ENCODE results near the gene CC2D1A.

Gene CC2D1A

DNA sequence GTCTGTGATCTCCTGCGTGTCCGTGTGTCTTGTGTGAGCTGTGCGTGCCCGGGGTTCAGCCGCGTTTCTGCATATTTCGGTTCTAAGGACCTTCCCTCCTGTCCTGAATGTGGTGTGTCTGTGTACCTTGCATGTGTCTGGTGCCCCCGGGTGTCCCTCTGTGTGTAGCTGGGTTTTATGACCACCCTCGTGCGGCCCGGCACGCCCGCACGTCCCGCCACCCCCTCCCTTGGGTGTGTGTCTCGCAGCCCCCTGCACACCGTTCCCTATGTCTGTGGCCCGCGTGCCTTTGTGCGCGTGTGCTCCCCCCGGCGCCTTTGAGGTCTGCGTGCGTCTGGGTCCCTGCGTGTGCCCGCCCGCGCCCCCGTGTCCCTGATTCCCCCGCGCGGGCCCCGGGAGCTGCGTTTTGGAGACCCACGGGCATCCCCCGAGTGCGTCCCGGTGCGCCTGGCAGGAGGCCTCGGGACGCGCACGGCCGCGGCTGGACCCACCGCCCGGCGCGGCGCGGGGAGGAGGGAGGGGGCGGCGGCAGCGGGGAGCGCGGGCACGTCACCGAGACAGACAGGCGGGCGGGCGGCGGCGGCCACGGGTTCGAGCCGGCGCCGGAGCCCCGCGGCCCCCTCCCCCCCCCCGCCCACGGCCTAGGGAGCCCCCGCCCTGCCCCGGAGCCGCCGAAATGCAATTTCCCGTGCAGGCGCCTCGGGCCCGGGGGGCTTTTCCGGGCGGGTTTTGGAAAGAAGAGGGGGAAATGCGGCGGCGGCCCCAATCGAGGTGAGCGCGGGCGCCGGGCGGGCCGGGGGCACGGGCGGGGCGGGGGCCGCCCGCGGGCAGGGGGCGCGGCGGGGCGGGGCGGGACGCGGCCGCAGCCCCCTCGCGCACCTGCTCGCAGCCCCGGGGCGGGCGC lies 41.1 kb upstream of the CC2D1A start:
- Histone ChIP-seq H3K4me3 (peak overlapping the region; percentile 62 to 77 (median 66)), H3K36me3 (no peaks in the 10 kb centered on the region), H3K9ac (peak overlapping the region; percentile 67 to 83 (median 75)), H3K9me3 (replicated peaks in 1 of 11) (no peaks in the 10 kb centered on the region), H3K4me1 (peaks cover 31 to 56% (median 39%) of the 10 kb centered on the region in 10 experiments), H3K27ac (peak overlapping the region in 9 of 11 experiments; percentile 41 to 69 (median 59); a peak in 10 of 22 replicates), H3K27me3 (peaks cover 32 to 67% (median 61%) of the 10 kb centered on the region in 11 experiments), H4K20me1 (no peaks in the 10 kb centered on the region; a peak in 1 of 22 replicates), H3K4me2 (peak overlapping the region; percentile 90 to 99 (median 97))
- TF ChIP-seq Cebpa-rat (IDR thresholded peaks at IDR 0.05): no peak

DNA sequence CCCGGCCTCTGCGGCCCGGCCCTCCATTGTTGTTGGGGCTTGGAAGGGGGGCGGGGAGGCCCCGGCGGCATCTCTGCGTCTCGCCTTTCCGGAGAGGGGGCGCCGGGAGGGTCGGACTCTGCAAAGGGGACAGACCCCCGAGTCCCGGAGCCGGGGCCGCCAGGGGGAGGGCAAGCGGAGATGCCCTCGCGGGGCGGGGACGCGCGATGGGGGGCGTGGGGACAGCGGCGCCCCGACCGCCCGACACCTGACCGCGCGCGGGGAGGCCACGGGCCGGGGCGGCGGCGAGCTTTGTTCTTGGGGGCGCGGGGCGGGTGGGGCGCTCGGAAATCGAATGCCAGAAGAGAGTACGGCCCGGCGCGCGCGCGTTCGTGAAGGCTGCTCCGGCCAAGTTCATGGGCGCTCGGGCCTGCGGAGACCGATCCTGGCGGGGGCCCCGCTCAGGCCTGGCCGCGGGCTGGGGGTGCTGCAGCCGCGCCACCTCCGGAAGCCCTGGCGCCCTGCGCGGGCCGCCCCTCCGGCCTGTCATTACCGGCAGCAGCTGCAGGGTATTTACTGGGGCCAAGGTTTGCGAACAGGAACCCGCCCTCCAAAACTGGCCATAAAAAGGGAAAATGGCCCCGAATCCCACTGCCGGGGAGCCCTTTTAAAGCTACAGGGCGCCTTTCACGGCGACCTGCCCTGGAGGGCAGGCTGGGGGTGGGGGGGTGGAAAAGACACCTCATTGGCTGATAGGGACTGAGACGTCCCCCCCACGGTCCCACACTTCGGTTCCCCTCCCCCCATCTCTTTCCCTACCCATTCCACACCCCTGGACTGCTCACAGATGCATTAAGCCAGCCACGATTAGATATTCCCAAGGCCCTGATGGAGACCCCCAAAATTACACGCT lies 40.2 kb upstream of the CC2D1A start:
- Histone ChIP-seq H3K27ac (peak overlapping the region; percentile 41 to 69 (median 61); a peak in 19 of 22 replicates), H3K4me3 (peak overlapping the region; percentile 62 to 77 (median 66)), H3K9me3 (replicated peaks in 1 of 11) (no peaks in the 10 kb centered on the region), H3K4me1 (peaks cover 31 to 60% (median 40%) of the 10 kb centered on the region in 10 experiments), H3K4me2 (peak overlapping the region; percentile 90 to 99 (median 97)), H4K20me1 (no peaks in the 10 kb centered on the region; a peak in 1 of 22 replicates), H3K27me3 (peaks cover 32 to 66% (median 59%) of the 10 kb centered on the region in 11 experiments), H3K36me3 (no peaks in the 10 kb centered on the region), H3K9ac (peak overlapping the region; percentile 67 to 83 (median 75))
- TF ChIP-seq Cebpa-rat (IDR thresholded peaks at IDR 0.05): no peak

DNA sequence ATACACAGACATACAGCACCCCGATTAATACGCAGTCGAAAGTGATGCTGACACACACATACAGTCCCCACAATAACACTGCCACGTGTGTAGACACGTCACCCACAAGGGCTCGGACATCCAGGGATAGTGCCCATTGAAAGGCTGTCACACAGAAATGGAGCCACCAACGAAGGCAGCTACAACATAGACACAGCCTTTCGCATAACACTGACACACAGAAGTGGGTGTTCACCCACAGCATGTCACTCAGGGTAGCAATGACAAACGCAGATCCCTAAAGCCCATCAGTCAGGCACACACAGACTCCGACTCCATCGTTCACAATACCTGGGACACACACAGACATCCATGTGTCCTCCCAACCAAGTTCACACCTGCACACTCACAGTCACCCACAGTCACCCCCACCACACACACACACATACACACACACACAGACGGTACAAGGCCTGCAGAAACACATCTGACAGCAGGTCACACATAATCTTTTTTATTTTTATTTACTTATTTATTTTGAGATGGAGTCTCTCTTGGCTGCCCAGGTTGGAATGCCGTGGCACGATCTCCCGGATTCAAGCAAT lies 39.4 kb upstream of the CC2D1A start:
- H3K4me1 ChIP-seq: peaks cover 23 to 61% (median 37%) of the 10 kb centered on the region in 10 experiments
- peak overlapping the region; percentile 62 to 77 (median 66); a peak in 19 of 20 replicates for H3K4me3 ChIP-seq
- H3K9ac ChIP-seq: peak overlapping the region in 10 of 11 experiments; percentile 67 to 83 (median 76); a peak in 13 of 22 replicates
- H3K27me3 ChIP-seq: peaks cover 30 to 58% (median 52%) of the 10 kb centered on the region in 11 experiments
- no peak for TF ChIP-seq Cebpa-rat (IDR thresholded peaks at IDR 0.05)
- no peaks in the 10 kb centered on the region for H3K36me3 ChIP-seq
- no peaks in the 10 kb centered on the region for H3K9me3 ChIP-seq (replicated peaks in 1 of 11)
- peak overlapping the region in 2 of 11 experiments; percentile 54 to 62; a peak in 3 of 22 replicates for H3K27ac ChIP-seq
- no peaks in the 10 kb centered on the region; a peak in 1 of 22 replicates for H4K20me1 ChIP-seq
- H3K4me2 ChIP-seq: peak overlapping the region; percentile 90 to 99 (median 97)

DNA sequence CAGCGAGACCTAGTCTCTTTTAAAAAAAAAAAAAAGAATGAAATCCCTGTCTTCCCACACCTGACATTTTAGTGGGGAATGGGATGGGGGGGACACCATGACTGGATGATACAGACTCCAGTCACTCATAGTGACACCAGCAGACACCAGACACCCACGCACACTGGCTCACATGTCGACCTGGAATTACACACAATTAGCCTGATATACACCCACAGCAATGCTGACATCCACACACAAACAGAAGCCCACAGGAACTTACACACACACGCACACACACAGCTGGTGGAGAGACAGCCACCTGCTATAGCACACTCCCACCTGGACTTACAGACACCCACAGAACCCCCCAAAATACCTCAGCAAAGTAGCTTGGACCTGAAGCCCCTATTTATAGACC lies 37.3 kb upstream of the CC2D1A start:
- H3K9me3 ChIP-seq (replicated peaks in 1 of 11): no peaks in the 10 kb centered on the region
- H3K36me3 ChIP-seq: no peaks in the 10 kb centered on the region
- no peaks in the 10 kb centered on the region; a peak in 1 of 22 replicates for H4K20me1 ChIP-seq
- H3K4me1 ChIP-seq: peaks cover 18 to 69% (median 41%) of the 10 kb centered on the region in 10 experiments; a peak in 19 of 20 replicates
- H3K4me3 ChIP-seq: no peak overlapping the region
- H3K4me2 ChIP-seq: 0 out of 22 replicates have a peak overlapping the region, but pooled peaks of 1 of the 11 experiments have one; percentile 1
- peaks cover 28 to 54% (median 43%) of the 10 kb centered on the region in 11 experiments for H3K27me3 ChIP-seq
- no peak overlapping the region for H3K27ac ChIP-seq
- no peak for TF ChIP-seq Cebpa-rat (IDR thresholded peaks at IDR 0.05)
- H3K9ac ChIP-seq: no peak overlapping the region

DNA sequence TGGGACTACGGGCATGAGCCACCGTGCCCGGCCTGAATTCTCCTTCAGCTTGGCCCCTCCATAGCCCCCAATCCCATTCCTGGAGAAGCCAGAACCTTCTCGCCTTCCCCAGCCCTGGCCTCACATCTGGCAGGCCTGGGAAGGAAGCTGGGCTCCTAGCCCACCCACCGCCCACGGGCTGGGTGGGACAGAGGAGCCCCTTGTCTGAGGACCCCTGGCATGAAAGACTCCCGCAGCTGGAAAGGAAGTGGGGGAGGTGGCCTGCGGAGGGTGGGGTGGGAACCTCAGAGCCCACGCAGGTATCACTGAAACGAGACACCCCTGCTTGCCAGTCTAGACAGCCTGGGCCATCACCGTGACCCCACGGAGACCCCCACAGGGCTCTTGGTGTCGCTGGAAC lies 36.7 kb upstream of the CC2D1A start:
- no peaks in the 10 kb centered on the region for H3K9me3 ChIP-seq (replicated peaks in 1 of 11)
- peak overlapping the region in 2 of 11 experiments; percentile 10 to 25; a peak in 3 of 22 replicates for H3K4me2 ChIP-seq
- peaks cover 25 to 48% (median 37%) of the 10 kb centered on the region in 11 experiments for H3K27me3 ChIP-seq
- no peaks in the 10 kb centered on the region for H3K36me3 ChIP-seq
- H3K9ac ChIP-seq: no peak overlapping the region
- peaks cover 13 to 63% (median 35%) of the 10 kb centered on the region in 10 experiments; a peak in 19 of 20 replicates for H3K4me1 ChIP-seq
- no peak overlapping the region for H3K4me3 ChIP-seq
- H4K20me1 ChIP-seq: no peaks in the 10 kb centered on the region; a peak in 1 of 22 replicates
- no peak for TF ChIP-seq Cebpa-rat (IDR thresholded peaks at IDR 0.05)
- H3K27ac ChIP-seq: no peak overlapping the region

DNA sequence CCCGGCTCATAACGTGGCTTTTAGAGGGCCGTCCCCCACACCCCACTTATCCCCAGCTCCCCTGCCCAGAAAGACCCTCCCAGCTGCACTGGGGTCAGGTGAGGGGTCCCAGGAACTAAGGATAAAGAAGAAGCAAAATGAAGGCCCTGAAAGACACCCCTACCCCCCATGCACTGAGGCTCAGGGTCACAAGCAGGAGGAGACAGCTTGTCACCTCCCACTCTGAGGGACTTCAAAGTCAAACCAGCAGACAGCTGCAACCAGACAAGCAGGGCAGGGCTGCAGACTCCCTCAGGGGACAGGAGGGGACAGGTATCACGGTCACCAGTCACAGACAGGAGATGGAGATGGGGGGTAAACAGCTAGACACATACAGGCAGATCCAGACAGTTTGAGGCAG lies 35.1 kb upstream of the CC2D1A start:
- H3K27ac ChIP-seq: no peak overlapping the region
- no peaks in the 10 kb centered on the region for H3K9me3 ChIP-seq (replicated peaks in 1 of 11)
- peaks cover 7 to 57% (median 30%) of the 10 kb centered on the region in 10 experiments; a peak in 19 of 20 replicates for H3K4me1 ChIP-seq
- H4K20me1 ChIP-seq: no peaks in the 10 kb centered on the region
- H3K4me2 ChIP-seq: peak overlapping the region in 8 of 11 experiments; percentile 17 to 70 (median 44); a peak in 10 of 22 replicates
- H3K36me3 ChIP-seq: no peaks in the 10 kb centered on the region
- no peak overlapping the region for H3K4me3 ChIP-seq
- H3K27me3 ChIP-seq: peaks cover 13 to 33% (median 24%) of the 10 kb centered on the region in 11 experiments
- TF ChIP-seq Cebpa-rat (IDR thresholded peaks at IDR 0.05): no peak
- H3K9ac ChIP-seq: peak overlapping the region in 2 of 11 experiments; percentile 18 to 31; a peak in 2 of 22 replicates

DNA sequence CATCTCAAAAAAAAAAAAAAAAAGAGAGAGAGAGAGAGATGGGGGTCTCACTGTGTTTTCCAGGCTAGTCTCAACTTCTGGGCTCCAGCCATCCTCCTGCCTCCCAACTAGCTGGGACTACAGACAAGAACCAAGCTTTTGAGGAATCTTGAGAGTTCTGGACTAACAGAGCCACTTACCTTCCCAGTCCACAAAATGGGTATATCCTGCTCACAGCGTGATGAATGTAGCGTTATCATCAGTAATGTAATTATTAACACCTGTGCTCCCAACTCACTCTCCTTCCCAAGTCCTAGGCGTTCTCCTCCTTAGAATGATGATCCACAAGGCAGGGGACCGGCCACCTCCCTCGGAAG lies 33.7 kb upstream of the CC2D1A start:
- H3K27me3 ChIP-seq: peaks cover 0 to 19% (median 9%) of the 10 kb centered on the region in 11 experiments; a peak in 18 of 22 replicates
- peak overlapping the region; percentile 44 to 70 (median 56) for H3K4me3 ChIP-seq
- TF ChIP-seq Cebpa-rat (IDR thresholded peaks at IDR 0.05): no peak
- H3K4me2 ChIP-seq: peak overlapping the region; percentile 56 to 73 (median 68)
- no peaks in the 10 kb centered on the region; a peak in 2 of 22 replicates for H4K20me1 ChIP-seq
- H3K9ac ChIP-seq: peak overlapping the region in 10 of 11 experiments; percentile 18 to 77 (median 60); a peak in 14 of 22 replicates
- peaks cover 0 to 43% (median 24%) of the 10 kb centered on the region in 10 experiments; a peak in 17 of 20 replicates for H3K4me1 ChIP-seq
- H3K9me3 ChIP-seq (replicated peaks in 1 of 11): no peaks in the 10 kb centered on the region
- H3K36me3 ChIP-seq: no peaks in the 10 kb centered on the region
- H3K27ac ChIP-seq: no peak overlapping the region

All from BLaER1 treated with 17β-estradiol and CSF1 and Interleukin-3, amounts not matched to agents 10 nM and 100 nM (cell line).